GM06990 (cell line): Measurements from ENCODE around the gene SH3BP4.

Source experiments
- DNase-seq: peaks from one replicate; pipeline ENCODE4 v3.0.0-alpha.2; 2011; ENCODE audit not compliant: insufficient read length; ENCODE audit errors: extremely low read depth
- H3K27me3 ChIP-seq: replicated peaks from 2 replicates; pipeline ENCODE4 v1.6.0; 2011; ENCODE audit warnings: low read length; ENCODE audit not compliant: control insufficient read depth, insufficient read depth
- H3K36me3 ChIP-seq: 2 replicates; pipeline ENCODE4 v1.5.1; 2011; ENCODE audit warnings: low read length; ENCODE audit not compliant: control insufficient read depth, insufficient read depth
- H3K4me3 ChIP-seq: replicated peaks from 2 replicates; pipeline ENCODE4 v1.5.1; 2011; ENCODE audit warnings: low read depth, mild to moderate bottlenecking, control low read depth, low read length
- CTCF ChIP-seq: IDR thresholded peaks from 2 replicates; pipeline ENCODE4 v1.5.1; 2011; ENCODE audit warnings: low read length, control low read depth, mild to moderate bottlenecking, inconsistent platforms; ENCODE audit not compliant: insufficient read depth, poor library complexity, severe bottlenecking

The SH3BP4 gene

GRCh38 chr2:234966340-234966739 is 14.5 kb downstream of the SH3BP4 start:
- H3K36me3 ChIP-seq, result no peaks in the 10 kb centered on the region
- TF ChIP-seq CTCF, result no peak

GRCh38 chr2:234967201-234967869 is 15.5 kb downstream of the SH3BP4 start:
- H3K4me3 ChIP-seq, result no peak overlapping the region
- no peaks in the 10 kb centered on the region for H3K36me3 ChIP-seq
- no peaks in the 10 kb centered on the region for H3K27me3 ChIP-seq
- TF ChIP-seq CTCF, result no peak
- DNase-seq, result no peak

More at GRCh38 chr2:234966340-234966739, 14.5 kb downstream of the SH3BP4 start:
- H3K27me3 ChIP-seq, result no peaks in the 10 kb centered on the region
- no peak overlapping the region for H3K4me3 ChIP-seq
- DNase-seq, result no peak

GRCh38 chr2:234967870-234968208 is 16.0 kb downstream of the SH3BP4 start:
- no peaks in the 10 kb centered on the region for H3K36me3 ChIP-seq
- H3K27me3 ChIP-seq, result no peaks in the 10 kb centered on the region
- no peak for TF ChIP-seq CTCF
- DNase-seq, result no peak
- no peak overlapping the region for H3K4me3 ChIP-seq

- Histone ChIP-seq H3K36me3 (no peaks in the 10 kb centered on the region), H3K27me3 (no peaks in the 10 kb centered on the region), H3K4me3 (no peak overlapping the region)
- no peak for TF ChIP-seq CTCF
- DNase-seq, result no peak
Observed at GRCh38 chr2:234968631-234969305, 17.0 kb downstream of the SH3BP4 start.

GRCh38 chr2:234969306-234970098 is 17.7 kb downstream of the SH3BP4 start:
- Histone ChIP-seq H3K4me3 (no peak overlapping the region), H3K27me3 (no peaks in the 10 kb centered on the region), H3K36me3 (no peaks in the 10 kb centered on the region)
- no peak for TF ChIP-seq CTCF
- no peak for DNase-seq
